Esophagus muscularis mucosa (tissue), 4 donors: ENCODE results near the gene ANXA6. TPM values are rescaled to one million over a fixed set of nuclear protein-coding genes. Genes with fewer than 3 reads are reported as not detected.

ENCODE experiments used
- DNase-seq: peaks from one replicate; pipeline ENCODE4 v3.0.0-alpha.2; 2017; ENCODE audit errors: extremely low spot score
- H3K27ac ChIP-seq, 4 donors: fragments of 200-600 bp; sonication (generic); replicated peaks in 1 of 4; 1 replicate in 3 of 4; 2 replicates in 1 of 4; pipeline ENCODE4 v1.5.1; 2016 to 2019; ENCODE audit warnings: mild to moderate bottlenecking in 1 of 4
- H3K27me3 ChIP-seq, 4 donors: fragments of 200-600 bp; sonication (generic); one replicate each; pipeline versions ENCODE4 v1.5.1 to v1.6.0; 2016 to 2019
- H3K36me3 ChIP-seq, 4 donors: fragments of 200-600 bp; sonication (generic); one replicate each; pipeline ENCODE4 v1.5.1; 2016 to 2019
- H3K4me1 ChIP-seq, 4 donors: fragments of 200-600 bp; sonication (generic); one replicate each; pipeline ENCODE4 v1.5.1; 2016 to 2019
- H3K4me3 ChIP-seq, 4 donors: fragments of 200-600 bp; sonication (generic); 1 replicate in 2 of 4; 2 replicates in 2 of 4; pipeline ENCODE4 v1.5.1; 2016 to 2019; ENCODE audit warnings: mild to moderate bottlenecking in 4 of 4, moderate library complexity in 1 of 4
- H3K9me3 ChIP-seq, 4 donors: fragments of 200-600 bp; sonication (generic); 1 replicate in 3 of 4; 2 replicates in 1 of 4; pipeline ENCODE4 v1.5.1; 2016 to 2019
- EP300 ChIP-seq: sonication (generic); formaldehyde crosslinking; IDR thresholded peaks from one replicate; pipeline ENCODE4 v1.6.1; 2017; ENCODE audit warnings: antibody characterized with exemption
- POLR2A ChIP-seq: fragments of 450-650 bp; IDR thresholded peaks from one replicate; pipeline ENCODE4 v1.6.1; 2017; ENCODE audit warnings: antibody characterized with exemption, moderate library complexity, mild to moderate bottlenecking, low read depth
- POLR2AphosphoS5 ChIP-seq, 2 donors: sonication (generic); formaldehyde crosslinking; IDR thresholded peaks; one replicate each; pipeline ENCODE4 v1.6.1; 2017; ENCODE audit warnings: antibody characterized with exemption in 2 of 2
- WGBS: methylation state at CpG from one replicate; pipeline ENCODE4 v1.1.5; 2018; 5-methylcytosine and 5-hydroxymethylcytosine counted together
- intact Hi-C: fragments of 100-400 bp; cut with DNase I; formaldehyde crosslinking; loops from one replicate; pipeline ENCODE4 v1.15.1; 2023
- total RNA-seq, 4 donors: library from RNA; depleted of rRNA; stranded (reverse); fragments of >200 nt; gene quantifications; one replicate each; pipeline versions ENCODE4 v1.1.0 to v1.2.1, GENCODE V29; 2016
- TF ChIP-seq, protein P1 (sequence below), 3 experiments: fragments of 200-600 bp in 2 of 3; fragments of 450-650 bp in 1 of 3; sonication (generic) in 2 of 3; IDR thresholded peaks; one replicate each; pipeline ENCODE4 v1.5.1; 2017 to 2019; ENCODE audit warnings: antibody characterized with exemption in 3 of 3, mild to moderate bottlenecking in 2 of 3, moderate library complexity in 1 of 3

ANXA6 gene
- total RNA-seq, 4 donors from 2014 or later: 232 to 442 (median 374) TPM

DNA sequence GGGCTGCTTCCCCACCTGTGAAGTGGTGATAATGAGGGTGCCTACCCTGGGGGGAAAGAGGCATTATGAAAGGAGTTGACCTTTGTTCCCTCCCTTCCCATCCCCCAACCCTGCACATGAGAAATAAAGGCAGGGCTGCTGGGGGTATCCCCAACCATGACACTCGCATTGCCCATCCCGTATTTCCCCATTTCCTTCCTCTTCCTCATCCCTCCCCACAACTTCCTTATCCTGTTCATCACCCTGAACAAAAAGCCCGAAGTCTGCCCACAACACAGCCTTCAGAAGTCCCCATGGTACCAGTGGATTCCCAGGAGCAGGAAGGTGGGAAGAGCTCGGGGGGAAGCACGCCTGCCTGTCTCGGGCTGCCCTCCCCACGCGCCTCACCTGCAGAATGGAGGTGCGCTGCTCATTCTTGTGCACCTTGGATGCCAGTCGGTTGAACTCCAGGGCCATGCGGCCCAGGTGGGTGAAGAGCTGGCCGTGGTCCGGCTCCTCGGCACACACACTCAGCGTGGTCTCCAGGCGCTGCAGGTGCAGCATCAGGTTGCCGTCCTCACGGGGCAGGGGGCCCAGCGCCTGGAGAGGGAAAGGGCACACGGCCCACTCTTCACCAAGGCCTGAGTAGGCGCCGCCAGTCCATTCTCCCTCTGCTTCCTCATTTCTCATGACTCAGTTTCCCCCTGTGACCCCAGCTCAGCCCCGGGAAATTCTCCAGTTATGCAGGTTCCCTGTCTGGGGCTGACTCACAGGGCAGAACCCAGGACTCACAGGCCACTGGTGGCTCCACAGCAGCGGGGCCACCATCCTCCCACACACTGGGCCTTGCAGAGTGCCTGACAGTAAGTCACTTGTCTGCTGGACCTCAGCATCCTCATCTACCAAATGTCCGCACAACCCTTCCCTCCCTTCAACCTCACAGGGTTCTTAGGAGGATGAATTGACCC, 100.9 kb downstream of the ANXA6 start:
- no peak overlapping the region for H3K27ac ChIP-seq
- H3K27me3 ChIP-seq: no peaks in the 10 kb centered on the region
- H3K36me3 ChIP-seq: peaks cover 8 to 92% (median 77%) of the 10 kb centered on the region in 4 donors
- no peak overlapping the region for H3K4me3 ChIP-seq
- WGBS: 94% methylated on average over 25 of the region's 25 CpGs
- TF ChIP-seq, protein P1, sequence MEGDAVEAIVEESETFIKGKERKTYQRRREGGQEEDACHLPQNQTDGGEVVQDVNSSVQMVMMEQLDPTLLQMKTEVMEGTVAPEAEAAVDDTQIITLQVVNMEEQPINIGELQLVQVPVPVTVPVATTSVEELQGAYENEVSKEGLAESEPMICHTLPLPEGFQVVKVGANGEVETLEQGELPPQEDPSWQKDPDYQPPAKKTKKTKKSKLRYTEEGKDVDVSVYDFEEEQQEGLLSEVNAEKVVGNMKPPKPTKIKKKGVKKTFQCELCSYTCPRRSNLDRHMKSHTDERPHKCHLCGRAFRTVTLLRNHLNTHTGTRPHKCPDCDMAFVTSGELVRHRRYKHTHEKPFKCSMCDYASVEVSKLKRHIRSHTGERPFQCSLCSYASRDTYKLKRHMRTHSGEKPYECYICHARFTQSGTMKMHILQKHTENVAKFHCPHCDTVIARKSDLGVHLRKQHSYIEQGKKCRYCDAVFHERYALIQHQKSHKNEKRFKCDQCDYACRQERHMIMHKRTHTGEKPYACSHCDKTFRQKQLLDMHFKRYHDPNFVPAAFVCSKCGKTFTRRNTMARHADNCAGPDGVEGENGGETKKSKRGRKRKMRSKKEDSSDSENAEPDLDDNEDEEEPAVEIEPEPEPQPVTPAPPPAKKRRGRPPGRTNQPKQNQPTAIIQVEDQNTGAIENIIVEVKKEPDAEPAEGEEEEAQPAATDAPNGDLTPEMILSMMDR (IDR thresholded peaks at IDR 0.05): no peak
- TF ChIP-seq EP300: no peak
- TF ChIP-seq POLR2A: no peak
- no peak for TF ChIP-seq POLR2AphosphoS5 (IDR thresholded peaks at IDR 0.05)
- H3K4me1 ChIP-seq: peaks cover 33 to 46% (median 41%) of the 10 kb centered on the region in 4 donors
- H3K9me3 ChIP-seq: no peaks in the 10 kb centered on the region
- intact Hi-C loops: loop anchor here (10.0 kb wide), 1 partner anchor 188 kb away; no protein-coding TSS in a partner anchor
- no peak for DNase-seq

DNA sequence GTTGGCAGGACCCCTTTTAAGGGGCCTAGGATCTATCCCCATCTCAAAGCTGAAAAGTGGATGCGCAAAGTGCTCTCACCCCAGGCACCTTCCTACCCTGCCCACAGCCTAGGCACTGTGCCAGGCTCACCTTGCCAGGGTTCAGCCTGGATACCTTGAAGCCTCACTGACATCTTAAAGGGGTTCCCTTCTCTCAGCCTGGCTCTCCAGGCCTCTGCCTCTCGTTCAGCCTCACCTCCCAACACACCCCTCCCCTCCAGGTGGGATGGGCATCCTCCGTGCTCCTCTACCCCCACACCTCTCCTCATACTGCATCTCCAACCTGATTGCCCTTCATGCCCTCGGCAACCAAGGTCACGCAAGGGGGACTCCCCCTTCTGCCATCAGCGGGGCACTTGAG, 102.2 kb downstream of the ANXA6 start:
- H3K27me3 ChIP-seq: no peaks in the 10 kb centered on the region
- no peak for TF ChIP-seq EP300
- TF ChIP-seq, protein P1 (IDR thresholded peaks at IDR 0.05): no peak
- TF ChIP-seq POLR2AphosphoS5 (IDR thresholded peaks at IDR 0.05): no peak
- no peak for TF ChIP-seq POLR2A
- no peak overlapping the region for H3K4me3 ChIP-seq
- no peak overlapping the region for H3K27ac ChIP-seq
- peaks cover 28 to 37% (median 32%) of the 10 kb centered on the region in 4 donors for H3K4me1 ChIP-seq
- intact Hi-C loops: loop anchor here (10.0 kb wide), 1 partner anchor 189 kb away; no protein-coding TSS in a partner anchor
- no peaks in the 10 kb centered on the region for H3K9me3 ChIP-seq
- H3K36me3 ChIP-seq: peaks cover 8 to 91% (median 80%) of the 10 kb centered on the region in 4 donors
- DNase-seq: no peak
- 84% methylated on average over 6 of the region's 6 CpGs for WGBS

DNA sequence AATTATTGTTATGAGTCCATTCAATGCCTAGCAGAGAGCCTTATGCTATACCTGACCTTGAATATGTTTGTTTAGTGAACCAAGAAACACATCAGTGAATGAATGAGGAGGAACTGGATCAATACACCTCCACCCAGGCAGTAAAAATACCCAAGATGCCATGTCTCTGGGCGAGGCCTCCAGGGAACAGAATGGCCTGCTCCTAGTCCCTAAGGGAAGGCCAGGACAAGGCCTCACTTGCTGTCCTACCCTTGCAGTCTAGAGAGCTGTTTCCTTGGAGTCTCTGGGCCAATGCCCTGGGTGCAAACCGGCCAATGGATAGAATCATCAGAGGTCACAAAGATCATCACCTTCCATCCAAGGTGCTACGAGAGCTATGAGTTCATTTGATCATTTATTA, 102.9 kb downstream of the ANXA6 start:
- Histone ChIP-seq H3K4me3 (no peak overlapping the region), H3K9me3 (no peaks in the 10 kb centered on the region), H3K27me3 (no peaks in the 10 kb centered on the region), H3K27ac (no peak overlapping the region), H3K36me3 (peaks cover 8 to 91% (median 83%) of the 10 kb centered on the region in 4 donors), H3K4me1 (peaks cover 22 to 33% (median 27%) of the 10 kb centered on the region in 4 donors)
- TF ChIP-seq POLR2AphosphoS5 (IDR thresholded peaks at IDR 0.05): no peak
- TF ChIP-seq, protein P1 (IDR thresholded peaks at IDR 0.05): no peak
- no peak for TF ChIP-seq EP300
- TF ChIP-seq POLR2A: no peak
- WGBS: 94% methylated on average over 3 of the region's 3 CpGs
- intact Hi-C loops: loop anchor here (10.0 kb wide), 1 partner anchor 190 kb away; no protein-coding TSS in a partner anchor
- DNase-seq: no peak

DNA sequence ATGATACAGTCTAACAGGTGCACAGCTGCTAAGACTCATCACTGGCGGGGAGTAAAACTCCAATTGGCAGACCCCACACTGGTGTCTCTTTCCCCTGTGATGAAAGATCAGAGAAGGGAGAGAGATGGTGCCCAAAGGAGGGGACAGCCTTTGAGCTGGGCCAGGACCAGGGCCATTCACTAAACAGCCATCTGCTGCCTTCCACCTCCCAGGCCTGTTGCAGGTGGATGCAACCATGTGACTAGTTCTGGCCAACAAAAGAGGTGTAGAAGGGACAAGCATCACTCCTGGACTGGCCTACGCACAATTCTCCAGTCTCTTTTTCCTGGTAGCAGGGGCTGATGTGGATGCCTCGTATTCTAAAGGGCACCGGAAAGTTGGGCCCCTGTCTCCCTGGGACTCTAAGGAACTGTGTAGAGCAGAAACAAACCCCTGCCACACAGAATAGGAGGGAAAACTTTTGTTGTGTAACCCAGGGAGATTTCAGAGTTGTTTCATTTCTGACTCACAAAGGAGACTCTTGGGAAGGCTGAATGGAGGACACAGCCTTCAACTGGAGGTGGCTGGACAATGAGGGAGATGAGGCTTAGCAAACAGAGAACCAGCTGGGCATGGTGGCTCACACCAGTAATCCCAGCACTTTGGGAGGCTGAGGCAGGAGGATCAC, 103.7 kb downstream of the ANXA6 start:
- Histone ChIP-seq H3K4me3 (no peak overlapping the region), H3K27me3 (no peaks in the 10 kb centered on the region), H3K36me3 (peaks cover 8 to 93% (median 85%) of the 10 kb centered on the region in 4 donors), H3K27ac (no peak overlapping the region), H3K4me1 (peaks cover 14 to 29% (median 23%) of the 10 kb centered on the region in 4 donors), H3K9me3 (no peaks in the 10 kb centered on the region)
- TF ChIP-seq EP300: no peak
- TF ChIP-seq, protein P1 (IDR thresholded peaks at IDR 0.05): no peak
- intact Hi-C loops: loop anchor here (10.0 kb wide), 1 partner anchor 191 kb away; no protein-coding TSS in a partner anchor
- no peak for DNase-seq
- 93% methylated on average over 3 of the region's 4 CpGs for WGBS
